ENCODE results near the gene ZNF592.

DNA sequence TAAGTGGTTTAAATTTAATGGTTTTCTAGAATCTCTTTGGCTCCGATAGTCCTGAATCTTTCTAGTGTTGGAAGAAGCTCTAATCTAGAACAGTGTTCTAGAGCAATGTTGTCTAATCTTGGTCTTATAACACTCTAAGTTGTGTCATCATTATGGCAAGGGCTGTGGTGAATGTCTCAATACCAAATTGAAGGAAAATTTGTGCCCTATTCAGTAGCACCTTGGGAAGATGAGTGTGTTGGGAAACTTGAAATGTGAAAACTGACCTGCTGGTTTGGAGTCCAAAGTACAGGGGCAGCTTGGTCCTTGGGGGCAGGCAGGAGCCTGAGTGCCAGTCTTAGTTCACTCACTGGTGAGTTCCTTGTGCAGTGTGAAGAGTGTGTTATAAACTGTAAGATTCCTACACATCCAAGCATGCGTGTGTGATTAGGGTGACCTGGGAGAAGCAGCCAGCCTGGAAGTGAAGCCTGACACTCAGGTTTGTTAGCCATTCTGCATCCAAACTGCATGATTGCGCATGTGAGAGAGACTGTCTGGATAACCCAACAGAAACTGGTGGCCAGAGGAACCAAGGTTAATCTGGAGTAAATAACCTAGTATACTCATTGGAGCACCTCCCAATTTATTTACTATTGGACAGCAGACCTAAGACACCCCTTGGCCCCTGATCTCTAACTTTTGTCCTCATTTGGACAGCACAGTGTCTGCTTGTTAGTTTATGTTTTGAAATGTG, 14.6 kb downstream of the ZNF592 start:
- TF ChIP-seq, protein P1, sequence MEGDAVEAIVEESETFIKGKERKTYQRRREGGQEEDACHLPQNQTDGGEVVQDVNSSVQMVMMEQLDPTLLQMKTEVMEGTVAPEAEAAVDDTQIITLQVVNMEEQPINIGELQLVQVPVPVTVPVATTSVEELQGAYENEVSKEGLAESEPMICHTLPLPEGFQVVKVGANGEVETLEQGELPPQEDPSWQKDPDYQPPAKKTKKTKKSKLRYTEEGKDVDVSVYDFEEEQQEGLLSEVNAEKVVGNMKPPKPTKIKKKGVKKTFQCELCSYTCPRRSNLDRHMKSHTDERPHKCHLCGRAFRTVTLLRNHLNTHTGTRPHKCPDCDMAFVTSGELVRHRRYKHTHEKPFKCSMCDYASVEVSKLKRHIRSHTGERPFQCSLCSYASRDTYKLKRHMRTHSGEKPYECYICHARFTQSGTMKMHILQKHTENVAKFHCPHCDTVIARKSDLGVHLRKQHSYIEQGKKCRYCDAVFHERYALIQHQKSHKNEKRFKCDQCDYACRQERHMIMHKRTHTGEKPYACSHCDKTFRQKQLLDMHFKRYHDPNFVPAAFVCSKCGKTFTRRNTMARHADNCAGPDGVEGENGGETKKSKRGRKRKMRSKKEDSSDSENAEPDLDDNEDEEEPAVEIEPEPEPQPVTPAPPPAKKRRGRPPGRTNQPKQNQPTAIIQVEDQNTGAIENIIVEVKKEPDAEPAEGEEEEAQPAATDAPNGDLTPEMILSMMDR (IDR thresholded peaks at IDR 0.05): no peak
- no peak for TF ChIP-seq POLR2A (IDR thresholded peaks at IDR 0.05)
